Cardiac ventricle fibroblast (primary cell): ENCODE results near the gene SYPL1. TPM values are rescaled to one million over a fixed set of nuclear protein-coding genes. Genes with fewer than 3 reads are reported as not detected.

Experiments used
- total RNA-seq: library from RNA; depleted of rRNA; stranded (reverse); fragments of >200 nt; gene quantifications from 2 replicates; pipeline ENCODE4 v1.2.3, GENCODE V29; 2015

The SYPL1 gene
- total RNA-seq: 61.5 TPM in 2 replicates

GRCh38 chr7:106112118-106112971 is at the start of gene SYPL1:
TSS of gene SYPL1 (minus strand) at chr7:106112312. CDS start at chr7:106112208, 104 bp downstream.

Other genes starting within 250 kb of the SYPL1 start
- gene ATXN7L1, start 235.7 kb downstream of the SYPL1 start, total RNA-seq: 3.5 and 4.1 TPM in 2 replicates
- 1.6 and 3.6 TPM in 2 replicates for gene CDHR3, start 149.0 kb downstream of the SYPL1 start, total RNA-seq
- gene NAMPT, start 172.7 kb upstream of the SYPL1 start, total RNA-seq: 571 and 626 TPM in 2 replicates